Small intestine (tissue), 7 donors: ENCODE measurements around the gene ASPG. TPM values are rescaled to one million over a fixed set of nuclear protein-coding genes. Genes with fewer than 3 reads are reported as not detected.

Experiments used
- DNase-seq, 2 donors: peaks; one replicate each; pipeline versions ENCODE4 v3.0.0 to v3.0.0-alpha.2; 2013
- FAIRE-seq: peaks from 2 replicates; lab custom pipeline; 2012; peaks lifted over from hg19 to GRCh38; lab: Jason Lieb, UNC
- H3K27ac ChIP-seq, 3 donors: one replicate each; pipeline ENCODE4 v1.5.1; 2013; ENCODE audit warnings: low read length in 2 of 3, mild to moderate bottlenecking in 2 of 3, control low read depth in 1 of 3, inconsistent platforms in 1 of 3, low read depth in 1 of 3, moderate library complexity in 1 of 3
- H3K27me3 ChIP-seq, 3 donors: one replicate each; pipeline ENCODE4 v1.6.1; 2013; ENCODE audit warnings: low read length in 3 of 3, inconsistent platforms in 1 of 3; ENCODE audit not compliant: control insufficient read depth in 3 of 3, insufficient read depth in 3 of 3
- H3K36me3 ChIP-seq, 3 donors: one replicate each; pipeline ENCODE4 v1.6.1; 2013; ENCODE audit warnings: low read length in 3 of 3, inconsistent platforms in 1 of 3, low read depth in 1 of 3, mild to moderate bottlenecking in 1 of 3, moderate library complexity in 1 of 3; ENCODE audit not compliant: control insufficient read depth in 3 of 3, insufficient read depth in 2 of 3
- H3K4me1 ChIP-seq, 3 donors: one replicate each; pipeline ENCODE4 v1.6.1; 2013; ENCODE audit warnings: low read length in 2 of 3, inconsistent platforms in 1 of 3, low read depth in 1 of 3, mild to moderate bottlenecking in 1 of 3, moderate library complexity in 1 of 3; ENCODE audit not compliant: control insufficient read depth in 3 of 3, insufficient read depth in 2 of 3
- H3K4me3 ChIP-seq, 3 donors: one replicate each; pipeline ENCODE4 v1.5.1; 2013; ENCODE audit warnings: low read length in 3 of 3, control low read depth in 1 of 3, inconsistent platforms in 1 of 3, low read depth in 1 of 3, mild to moderate bottlenecking in 1 of 3, moderate library complexity in 1 of 3
- H3K9me3 ChIP-seq, 2 donors: one replicate each; pipeline ENCODE4 v1.6.1; 2013; ENCODE audit warnings: low read depth in 1 of 2, low read length in 1 of 2; ENCODE audit not compliant: control insufficient read depth in 2 of 2, insufficient read depth in 1 of 2
- WGBS, 3 donors: extraction: QIAGEN DNeasy Blood & Tissue Kit; methylation state at CpG; one replicate each; pipeline ENCODE4 v1.1.7; 2013; 5-methylcytosine and 5-hydroxymethylcytosine counted together
- polyA plus RNA-seq, 4 donors: library from polyadenylated mRNA; stranded (reverse) in 3 of 4; unstranded in 1 of 4; fragments of 200-250 nt in 3 of 4; fragments of 120-200 nt in 1 of 4; gene quantifications; one replicate each; pipeline versions ENCODE4 v1.2.1 to v1.2.3, GENCODE V29; 2013
- donor health status: healthy with polysubstance abuse.
- donor health status: control.
- donor health status: control.
- donor health status: Bipolar disorder and iron deficiency.
- donor health status: healthy.

The ASPG gene
- polyA plus RNA-seq, 4 donors = 0.43 to 16.7 (median 2.3) TPM

GRCh38 chr14:104081261-104081835 is 4.2 kb upstream of the ASPG start:
- WGBS, 3 donors = 12 to 60% (median 49%) methylated on average over 17 of the region's 17 CpGs
- FAIRE-seq = no peak
- peak overlapping the region in 2 of 3 donors; percentile 24 to 30 for H3K27ac ChIP-seq

GRCh38 chr14:104081951-104082464 is 3.5 kb upstream of the ASPG start:
- Histone ChIP-seq H3K4me1 (peaks cover 0 to 39% (median 11%) of the 10 kb centered on the region in 3 donors), H3K9me3 (no peaks in the 10 kb centered on the region), H3K27ac (peak overlapping the region in 1 of 3 donors; percentile 24), H3K4me3 (no peak overlapping the region), H3K36me3 (no peaks in the 10 kb centered on the region), H3K27me3 (peaks cover 0 to 9% (median 0%) of the 10 kb centered on the region in 3 donors)
- FAIRE-seq (no peak), DNase-seq (no peak)
- WGBS, 3 donors = 32 to 68% (median 42%) methylated on average over 14 to 15 of the region's 15 CpGs

More at GRCh38 chr14:104081261-104081835, 4.2 kb upstream of the ASPG start:
- H3K4me3 ChIP-seq = no peak overlapping the region
- no peaks in the 10 kb centered on the region for H3K9me3 ChIP-seq
- H3K36me3 ChIP-seq = no peaks in the 10 kb centered on the region
- H3K4me1 ChIP-seq = peaks cover 0 to 33% (median 7%) of the 10 kb centered on the region in 3 donors
- DNase-seq = peak; percentile 68 to 84
- peaks cover 0 to 9% (median 0%) of the 10 kb centered on the region in 3 donors for H3K27me3 ChIP-seq

- FAIRE-seq = no peak
- WGBS, 3 donors = 14 to 49% (median 25%) methylated on average over 12 of the region's 12 CpGs
- Histone ChIP-seq H3K27ac (peak overlapping the region in 1 of 3 donors; percentile 40), H3K4me1 (peaks cover 0 to 47% (median 18%) of the 10 kb centered on the region in 3 donors), H3K9me3 (no peaks in the 10 kb centered on the region), H3K27me3 (peaks cover 0 to 9% (median 0%) of the 10 kb centered on the region in 3 donors), H3K4me3 (no peak overlapping the region), H3K36me3 (no peaks in the 10 kb centered on the region)
- DNase-seq = peak in 1 of 2 donors; percentile 76
These were observed 2.7 kb upstream of the ASPG start for GRCh38 chr14:104082807-104083206.

GRCh38 chr14:104084251-104085002 is 1.1 kb upstream of the ASPG start:
- Histone ChIP-seq H3K9me3 (no peaks in the 10 kb centered on the region), H3K4me3 (no peak overlapping the region), H3K4me1 (peaks cover 2 to 53% (median 19%) of the 10 kb centered on the region in 3 donors), H3K36me3 (no peaks in the 10 kb centered on the region), H3K27ac (no peak overlapping the region), H3K27me3 (peaks cover 0 to 9% (median 0%) of the 10 kb centered on the region in 3 donors)
- FAIRE-seq (no peak), DNase-seq (no peak)
- WGBS, 3 donors = 43 to 57% (median 53%) methylated on average over 16 of the region's 16 CpGs

GRCh38 chr14:104085889-104086201 is 345 bp downstream of the ASPG start:
- no peaks in the 10 kb centered on the region for H3K36me3 ChIP-seq
- no peak overlapping the region for H3K27ac ChIP-seq
- H3K4me1 ChIP-seq = peaks cover 2 to 50% (median 19%) of the 10 kb centered on the region in 3 donors
- H3K27me3 ChIP-seq = peaks cover 0 to 9% (median 0%) of the 10 kb centered on the region in 3 donors
- FAIRE-seq (no peak), DNase-seq (no peak)
- WGBS, 3 donors = 8 to 45% (median 37%) methylated on average over 15 to 29 of the region's 29 CpGs
- H3K9me3 ChIP-seq = peaks cover 0 to 3% of the 10 kb centered on the region in 2 donors
- H3K4me3 ChIP-seq = peak overlapping the region in 2 of 3 donors; percentile 19 to 33

GRCh38 chr14:104086210-104086660 is 735 bp downstream of the ASPG start:
- H3K36me3 ChIP-seq = no peaks in the 10 kb centered on the region
- FAIRE-seq (no peak), DNase-seq (no peak)
- peaks cover 0 to 9% (median 0%) of the 10 kb centered on the region in 3 donors for H3K27me3 ChIP-seq
- H3K27ac ChIP-seq = no peak overlapping the region
- peaks cover 0 to 3% of the 10 kb centered on the region in 2 donors for H3K9me3 ChIP-seq
- H3K4me3 ChIP-seq = no peak overlapping the region
- peaks cover 2 to 47% (median 19%) of the 10 kb centered on the region in 3 donors for H3K4me1 ChIP-seq
- WGBS, 3 donors = 37 to 71% (median 58%) methylated on average over 13 of the region's 13 CpGs

- peaks cover 0 to 3% of the 10 kb centered on the region in 2 donors for H3K9me3 ChIP-seq
- H3K4me3 ChIP-seq = no peak overlapping the region
- H3K27ac ChIP-seq = no peak overlapping the region
- no peaks in the 10 kb centered on the region for H3K36me3 ChIP-seq
- peaks cover 2 to 40% (median 19%) of the 10 kb centered on the region in 3 donors for H3K4me1 ChIP-seq
- WGBS, 3 donors = 47 to 66% (median 54%) methylated on average over 16 of the region's 16 CpGs
- no peak for FAIRE-seq
- peaks cover 0 to 9% (median 0%) of the 10 kb centered on the region in 3 donors for H3K27me3 ChIP-seq
- no peak for DNase-seq
These were observed 1.4 kb downstream of the ASPG start for GRCh38 chr14:104086661-104087461.

GRCh38 chr14:104087505-104087904 is 2.0 kb downstream of the ASPG start:
- Histone ChIP-seq H3K36me3 (no peaks in the 10 kb centered on the region), H3K9me3 (peaks cover 0 to 3% of the 10 kb centered on the region in 2 donors), H3K4me1 (peaks cover 2 to 34% (median 19%) of the 10 kb centered on the region in 3 donors), H3K4me3 (no peak overlapping the region), H3K27me3 (peaks cover 0 to 9% (median 0%) of the 10 kb centered on the region in 3 donors), H3K27ac (peak overlapping the region in 1 of 3 donors; percentile 25)
- DNase-seq = no peak
- 54 to 72% (median 69%) methylated on average over 17 of the region's 17 CpGs for WGBS, 3 donors
- no peak for FAIRE-seq
